NT2/D1 (cell line): ENCODE measurements around the gene SLC39A13.

Experiments used
- YY1 ChIP-seq: IDR thresholded peaks from 2 replicates; pipeline ENCODE4 v1.6.1; 2011; ENCODE audit not compliant: insufficient read length, insufficient read depth
- ZNF274 ChIP-seq: IDR thresholded peaks from 2 replicates; pipeline ENCODE4 v1.6.1; 2011; ENCODE audit warnings: mild to moderate bottlenecking, low read depth, low read length

- no peak for TF ChIP-seq ZNF274
- no peak for TF ChIP-seq YY1
Observed at GRCh38 chr11:47406896-47407745, 1.3 kb upstream of the SLC39A13 start.
